GM12873 (cell line): ENCODE results near the gene USH1C.

Experiments
- TF ChIP-seq, protein P1 (sequence below): IDR thresholded peaks from 2 replicates; pipeline ENCODE4 v1.5.1; 2012; ENCODE audit warnings: low read depth, mild to moderate bottlenecking, moderate library complexity, low read length, control low read depth; ENCODE audit not compliant: insufficient read depth; ENCODE audit errors: missing control alignments

USH1C gene

DNA sequence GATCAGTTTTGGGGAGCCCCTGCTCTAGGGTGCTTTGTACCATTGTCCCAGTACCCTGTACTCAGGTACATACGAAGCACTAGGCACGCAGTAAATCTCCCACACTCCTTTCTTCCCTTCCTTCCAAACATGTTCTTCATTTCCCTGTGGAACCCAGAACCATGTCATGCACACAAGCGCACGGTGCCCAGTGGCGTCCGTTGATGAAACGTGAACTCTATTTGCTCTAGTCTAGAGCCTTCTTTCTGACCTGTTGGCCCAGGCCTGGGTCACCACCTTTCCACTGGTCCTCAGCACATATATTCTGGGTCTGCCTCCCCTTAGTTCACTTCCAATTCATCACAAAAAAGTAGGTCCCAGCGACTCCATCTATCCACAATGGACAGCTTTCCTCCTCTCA lies 7.0 kb downstream of the USH1C start:
- TF ChIP-seq, protein P1, sequence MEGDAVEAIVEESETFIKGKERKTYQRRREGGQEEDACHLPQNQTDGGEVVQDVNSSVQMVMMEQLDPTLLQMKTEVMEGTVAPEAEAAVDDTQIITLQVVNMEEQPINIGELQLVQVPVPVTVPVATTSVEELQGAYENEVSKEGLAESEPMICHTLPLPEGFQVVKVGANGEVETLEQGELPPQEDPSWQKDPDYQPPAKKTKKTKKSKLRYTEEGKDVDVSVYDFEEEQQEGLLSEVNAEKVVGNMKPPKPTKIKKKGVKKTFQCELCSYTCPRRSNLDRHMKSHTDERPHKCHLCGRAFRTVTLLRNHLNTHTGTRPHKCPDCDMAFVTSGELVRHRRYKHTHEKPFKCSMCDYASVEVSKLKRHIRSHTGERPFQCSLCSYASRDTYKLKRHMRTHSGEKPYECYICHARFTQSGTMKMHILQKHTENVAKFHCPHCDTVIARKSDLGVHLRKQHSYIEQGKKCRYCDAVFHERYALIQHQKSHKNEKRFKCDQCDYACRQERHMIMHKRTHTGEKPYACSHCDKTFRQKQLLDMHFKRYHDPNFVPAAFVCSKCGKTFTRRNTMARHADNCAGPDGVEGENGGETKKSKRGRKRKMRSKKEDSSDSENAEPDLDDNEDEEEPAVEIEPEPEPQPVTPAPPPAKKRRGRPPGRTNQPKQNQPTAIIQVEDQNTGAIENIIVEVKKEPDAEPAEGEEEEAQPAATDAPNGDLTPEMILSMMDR, result no peak

DNA sequence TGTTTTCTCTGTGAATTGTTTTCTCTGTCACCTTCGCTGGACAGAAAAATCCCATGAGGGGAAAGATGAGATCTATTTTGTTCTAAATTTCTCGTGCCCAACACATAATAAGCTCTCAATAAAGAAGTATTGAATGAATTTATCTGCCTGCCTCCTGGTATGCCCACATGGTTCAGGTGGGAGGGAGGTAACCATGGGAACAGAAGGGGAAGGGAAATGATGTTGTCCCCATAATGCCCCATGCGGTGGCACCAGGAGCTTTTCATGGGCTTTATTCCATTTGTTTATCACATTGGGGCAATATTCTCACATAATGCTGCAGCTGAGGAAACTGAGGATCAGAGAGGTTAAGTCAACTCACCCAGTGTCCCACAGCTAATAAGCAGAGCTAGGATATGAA lies 8.7 kb downstream of the USH1C start:
- TF ChIP-seq, protein P1, result no peak

DNA sequence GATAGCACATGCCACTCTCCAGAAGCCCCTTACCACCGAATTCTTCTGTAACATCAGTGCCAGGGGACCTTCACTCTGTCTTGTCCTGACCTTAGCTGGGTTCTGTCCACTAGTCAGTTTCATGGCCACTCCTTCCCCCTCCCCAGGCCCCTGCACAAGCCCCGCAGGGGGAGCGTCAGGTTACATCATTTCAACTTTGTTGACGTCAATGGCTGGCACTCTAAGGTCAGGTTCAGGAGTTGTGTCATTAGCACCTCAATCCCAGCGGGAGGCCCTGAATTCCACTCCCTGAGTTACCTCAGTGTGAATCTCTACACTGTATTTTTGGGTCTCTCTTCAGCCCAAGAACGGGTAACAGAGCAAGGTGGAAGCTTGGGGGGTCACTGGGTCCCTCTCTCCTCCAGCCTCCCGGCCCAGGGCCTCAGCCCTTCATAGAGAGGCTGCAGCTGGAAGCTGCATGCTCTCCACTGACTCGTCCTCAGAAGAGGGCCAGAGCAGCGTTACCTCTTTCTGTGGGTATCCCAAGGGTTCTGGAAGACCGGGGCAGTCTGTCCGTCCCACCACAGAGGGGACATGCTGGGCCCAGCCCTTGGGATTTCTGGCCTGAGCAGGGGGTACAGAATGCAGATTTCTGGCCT lies 10.3 kb downstream of the USH1C start:
- TF ChIP-seq, protein P1, result no peak

DNA sequence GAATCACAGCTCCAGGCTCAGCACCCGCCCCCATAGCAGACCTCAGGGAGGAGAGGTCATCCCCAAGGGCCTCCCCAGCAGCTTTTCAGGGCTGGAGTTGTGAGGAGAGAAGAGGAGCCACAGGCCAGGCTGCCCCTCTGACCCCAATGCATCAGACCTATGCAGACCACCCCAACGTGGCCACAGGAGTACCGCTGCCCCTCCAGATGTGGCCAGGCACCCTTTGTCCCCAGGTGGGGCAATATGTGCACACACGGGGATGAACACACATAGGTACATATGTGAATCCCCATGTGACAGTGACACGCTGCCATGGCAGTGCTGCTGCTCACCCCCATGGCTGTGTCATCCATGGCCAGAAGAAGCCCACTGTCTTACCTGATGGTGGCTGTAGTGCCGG lies 10.9 kb downstream of the USH1C start:
- TF ChIP-seq, protein P1, result no peak

DNA sequence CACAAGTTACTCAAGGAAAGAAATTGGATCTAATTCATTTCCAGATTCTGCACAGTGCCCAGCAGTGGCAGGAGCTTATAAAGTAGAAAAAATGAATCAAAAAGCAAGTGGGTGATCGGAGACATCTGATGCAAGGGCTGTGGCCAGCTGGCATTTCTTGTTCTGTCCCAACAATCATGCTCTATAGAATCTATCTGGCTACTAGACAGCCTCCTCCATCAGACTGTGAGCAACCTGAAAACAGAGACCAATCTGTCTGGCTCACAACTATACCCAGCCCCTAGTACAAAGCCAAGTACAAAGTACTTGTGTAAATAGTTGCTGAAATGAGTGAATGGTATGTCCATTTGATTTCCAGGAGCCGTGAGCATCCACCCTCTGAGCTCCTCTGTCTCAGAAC lies 11.4 kb downstream of the USH1C start:
- TF ChIP-seq, protein P1, result no peak

DNA sequence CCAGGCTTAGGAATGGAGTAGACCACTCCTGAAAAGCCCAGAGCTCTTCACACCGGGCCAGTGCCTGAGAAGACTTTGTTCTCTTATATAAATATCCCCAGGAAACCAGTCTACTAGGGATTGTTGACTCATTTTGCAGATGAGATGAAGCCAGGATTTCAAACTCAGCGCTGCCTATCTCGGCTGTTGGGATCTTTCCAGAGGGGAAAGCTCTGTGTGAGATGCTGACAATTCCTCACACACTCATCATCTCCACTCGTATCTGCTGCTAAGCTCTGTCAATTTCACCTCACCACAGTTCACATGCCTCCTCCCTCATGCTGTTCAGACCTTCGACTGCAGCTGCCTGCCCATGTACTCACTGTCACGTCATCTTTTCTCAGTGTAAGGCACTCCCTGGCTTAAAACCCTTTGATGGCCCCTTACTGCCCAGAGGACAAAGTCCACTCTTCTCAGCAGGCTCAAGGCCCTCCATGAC lies 12.5 kb downstream of the USH1C start:
- TF ChIP-seq, protein P1, result no peak

DNA sequence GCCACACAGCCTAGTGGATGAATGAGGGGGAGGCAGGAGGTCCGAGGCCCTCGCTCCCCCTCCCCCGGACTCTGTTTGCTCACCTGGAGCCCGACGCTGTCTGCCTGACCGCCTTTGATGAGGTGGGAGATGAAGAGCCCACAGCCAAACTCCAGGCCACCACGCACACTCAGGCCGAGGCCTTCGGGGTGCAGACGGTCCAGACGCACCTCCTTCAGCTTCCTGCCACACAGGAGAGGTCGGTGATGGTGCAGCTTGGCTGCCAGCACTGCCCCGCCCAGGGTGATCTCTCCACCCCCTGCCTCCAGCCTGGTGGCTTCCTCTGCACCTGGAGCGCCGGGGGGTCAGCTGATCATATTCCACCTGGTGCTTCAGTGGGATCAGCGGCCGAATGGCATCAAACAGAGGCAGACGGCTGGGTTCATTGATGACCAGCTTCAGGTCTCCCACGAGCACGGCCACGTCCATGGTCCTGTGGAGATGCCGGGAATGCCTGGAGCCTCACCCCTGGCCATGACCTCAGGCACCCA lies 13.1 kb downstream of the USH1C start:
- TF ChIP-seq, protein P1, result no peak

DNA sequence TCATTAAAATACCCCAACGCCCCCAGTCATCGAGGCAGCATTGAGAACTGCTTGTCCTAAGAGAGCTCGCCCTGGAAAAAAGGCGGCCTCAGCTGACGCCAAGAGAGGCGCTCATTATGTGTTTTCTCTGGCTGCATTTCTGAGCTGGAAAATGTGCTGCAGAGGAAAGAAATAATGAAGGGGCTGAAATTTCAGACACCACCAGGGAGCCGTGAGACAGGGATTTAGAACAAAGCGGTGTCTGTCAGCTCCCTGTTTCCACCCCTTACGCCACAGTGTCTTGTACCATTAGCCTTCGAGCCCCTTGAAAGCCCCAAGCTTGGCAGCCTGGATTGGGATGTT lies 14.4 kb downstream of the USH1C start:
- TF ChIP-seq, protein P1, result no peak
